ENCODE measurements around the gene TMEM30B. TPM values are rescaled to one million over a fixed set of nuclear protein-coding genes. Genes with fewer than 3 reads are reported as not detected.

Gene TMEM30B
- total RNA-seq, 4 donors from 2014 or later = 2.0 to 3.4 (median 2.8) TPM

DNA sequence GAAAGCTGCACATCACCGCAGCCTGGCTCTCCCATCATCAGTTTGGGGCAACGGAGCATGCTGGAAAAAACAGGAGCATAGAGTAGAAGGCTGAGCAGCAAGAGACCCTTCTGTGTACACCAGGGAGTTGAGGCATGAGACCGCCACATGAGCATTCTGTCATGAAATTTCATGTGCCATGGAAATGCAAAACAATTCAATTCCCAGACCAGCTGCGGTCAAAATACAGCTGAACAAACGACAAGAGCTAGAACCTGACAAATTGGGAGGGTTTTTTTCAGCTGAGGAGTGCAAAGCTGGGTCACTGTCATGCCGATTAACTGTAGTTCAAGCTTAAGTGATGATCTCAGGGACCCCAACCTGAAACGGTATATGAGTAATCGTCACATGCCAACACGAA is 37.1 kb downstream of the TMEM30B start:
- TF ChIP-seq, protein P1, sequence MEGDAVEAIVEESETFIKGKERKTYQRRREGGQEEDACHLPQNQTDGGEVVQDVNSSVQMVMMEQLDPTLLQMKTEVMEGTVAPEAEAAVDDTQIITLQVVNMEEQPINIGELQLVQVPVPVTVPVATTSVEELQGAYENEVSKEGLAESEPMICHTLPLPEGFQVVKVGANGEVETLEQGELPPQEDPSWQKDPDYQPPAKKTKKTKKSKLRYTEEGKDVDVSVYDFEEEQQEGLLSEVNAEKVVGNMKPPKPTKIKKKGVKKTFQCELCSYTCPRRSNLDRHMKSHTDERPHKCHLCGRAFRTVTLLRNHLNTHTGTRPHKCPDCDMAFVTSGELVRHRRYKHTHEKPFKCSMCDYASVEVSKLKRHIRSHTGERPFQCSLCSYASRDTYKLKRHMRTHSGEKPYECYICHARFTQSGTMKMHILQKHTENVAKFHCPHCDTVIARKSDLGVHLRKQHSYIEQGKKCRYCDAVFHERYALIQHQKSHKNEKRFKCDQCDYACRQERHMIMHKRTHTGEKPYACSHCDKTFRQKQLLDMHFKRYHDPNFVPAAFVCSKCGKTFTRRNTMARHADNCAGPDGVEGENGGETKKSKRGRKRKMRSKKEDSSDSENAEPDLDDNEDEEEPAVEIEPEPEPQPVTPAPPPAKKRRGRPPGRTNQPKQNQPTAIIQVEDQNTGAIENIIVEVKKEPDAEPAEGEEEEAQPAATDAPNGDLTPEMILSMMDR (IDR thresholded peaks at IDR 0.05; ENCODE audit: low read depth) = no peak

DNA sequence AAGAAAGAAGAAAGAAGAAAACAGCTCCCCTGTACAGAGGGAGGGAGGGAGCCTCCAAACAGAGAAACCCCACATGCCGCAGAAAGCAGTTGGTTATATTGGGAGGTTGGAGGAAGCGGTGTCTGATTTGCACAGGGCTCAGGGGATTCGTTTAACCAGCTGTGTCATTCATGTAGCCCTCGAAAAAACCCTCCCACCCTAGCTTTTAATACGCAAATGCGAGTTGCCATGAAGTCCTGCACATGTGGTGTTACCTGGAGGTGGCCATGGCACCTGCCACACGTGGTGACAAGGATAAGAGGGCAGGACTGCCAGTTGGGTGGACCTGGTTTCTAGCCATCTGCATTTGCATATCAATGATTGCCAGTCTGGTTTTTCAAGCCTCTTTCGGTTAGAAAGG is 40.9 kb downstream of the TMEM30B start:
- TF ChIP-seq, protein P1 (IDR thresholded peaks at IDR 0.05; ENCODE audit: low read depth) = no peak

DNA sequence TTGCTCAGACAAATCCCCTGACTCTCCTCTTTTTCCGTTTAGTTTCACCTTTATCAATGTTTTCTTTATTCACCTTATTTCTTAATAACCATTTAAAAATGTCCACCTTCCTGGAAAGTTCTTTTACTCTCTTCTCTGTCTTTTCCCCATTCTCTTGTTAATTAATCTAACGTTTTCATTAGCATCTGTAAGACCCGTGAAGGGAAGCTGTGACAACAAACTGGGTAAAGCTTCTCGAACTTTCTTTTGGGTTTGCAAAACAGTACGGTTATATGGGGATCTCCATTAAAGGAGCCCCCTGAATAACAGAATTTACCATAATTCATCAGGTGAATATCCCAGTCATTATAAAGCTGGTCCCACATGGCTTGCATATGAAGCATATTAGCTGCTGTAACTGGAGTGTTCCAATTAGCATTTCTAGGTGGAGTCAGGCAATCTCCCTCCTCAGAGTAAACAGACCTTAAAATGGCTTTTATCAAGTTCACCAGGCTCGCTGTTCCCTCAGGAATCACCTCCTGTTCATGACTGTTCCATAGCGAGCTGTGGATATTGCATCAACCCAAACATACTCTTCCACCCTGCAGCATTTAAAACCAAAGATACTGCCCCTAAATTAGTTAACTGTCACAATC is 42.4 kb downstream of the TMEM30B start:
- TF ChIP-seq, protein P1 (IDR thresholded peaks at IDR 0.05; ENCODE audit: low read depth) = no peak

DNA sequence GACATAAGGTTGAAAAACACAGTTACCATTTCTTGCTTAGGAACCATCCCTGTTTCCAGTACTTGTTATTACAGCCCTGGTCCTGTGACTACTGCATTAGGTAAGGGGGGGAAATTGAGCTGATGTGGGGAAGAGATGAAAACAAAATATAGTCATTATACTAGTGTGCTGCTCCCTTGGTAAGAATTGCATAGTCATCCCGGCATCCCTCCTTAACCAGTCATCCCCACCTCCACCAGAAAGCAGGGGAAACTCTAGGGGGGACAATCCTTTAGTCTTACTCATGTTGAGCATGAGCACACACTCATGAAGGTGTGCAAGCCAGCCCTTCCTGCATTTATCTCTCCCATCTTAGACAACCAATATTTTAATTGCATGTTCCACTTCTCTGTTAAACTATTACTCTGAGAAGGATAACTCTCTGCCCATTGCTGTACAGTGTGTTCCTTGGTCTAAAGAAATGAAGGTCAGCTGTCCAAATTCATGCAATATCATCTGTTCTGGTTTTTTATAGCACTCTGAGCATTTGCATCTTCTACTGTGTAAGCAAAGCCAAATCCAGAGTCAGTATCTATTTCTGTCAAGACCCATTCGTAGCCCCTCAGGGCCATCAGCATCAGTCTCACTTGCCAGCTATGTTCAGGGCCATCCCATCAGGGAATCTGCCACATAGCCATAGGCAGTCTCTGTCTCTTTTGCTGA is 46.8 kb downstream of the TMEM30B start:
- TF ChIP-seq, protein P1 (IDR thresholded peaks at IDR 0.05; ENCODE audit: low read depth) = no peak

DNA sequence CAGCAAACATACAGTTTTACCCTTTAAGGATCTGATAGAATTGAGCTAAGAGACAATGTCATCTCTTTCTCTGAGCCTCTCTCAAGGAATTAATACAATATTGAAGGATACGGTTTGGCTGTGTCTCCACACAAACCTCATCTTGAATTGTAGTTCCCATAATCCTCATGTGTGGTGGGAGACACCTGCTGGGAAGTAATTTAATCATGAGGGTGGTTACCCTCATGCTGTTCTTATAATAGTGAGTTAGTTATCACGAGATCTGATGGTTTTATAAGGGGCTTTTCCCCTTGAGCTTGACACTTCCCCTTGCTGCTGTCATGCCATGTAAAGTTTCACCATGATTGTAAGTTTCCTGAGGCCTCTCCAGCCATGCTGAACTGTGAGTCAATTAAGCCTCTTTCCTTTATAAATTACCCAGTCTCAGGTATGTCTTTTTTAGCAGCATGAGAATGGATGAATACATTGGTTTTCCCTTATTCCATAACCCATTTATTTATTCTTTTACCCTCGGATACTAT is 47.6 kb downstream of the TMEM30B start:
- TF ChIP-seq, protein P1 (IDR thresholded peaks at IDR 0.05; ENCODE audit: low read depth) = no peak

DNA sequence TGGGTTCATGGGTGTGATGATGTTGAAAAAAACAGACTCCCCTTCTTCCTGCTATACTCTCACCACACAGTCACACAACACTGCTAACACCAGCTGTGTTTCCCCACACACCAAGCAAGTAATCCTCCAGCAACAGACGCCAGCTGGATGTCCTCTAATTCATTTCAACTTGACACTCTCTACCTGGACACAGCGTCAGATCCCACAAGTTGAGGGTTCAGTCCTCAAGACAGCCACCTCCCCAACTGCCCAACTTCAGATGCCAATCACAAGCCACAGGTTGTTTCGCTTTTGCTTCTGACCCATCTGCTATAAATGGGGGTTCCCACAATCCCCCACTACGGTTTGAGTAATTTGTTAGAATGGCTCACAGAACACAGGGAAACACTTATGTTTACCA is 49.3 kb downstream of the TMEM30B start:
- TF ChIP-seq, protein P1 (IDR thresholded peaks at IDR 0.05; ENCODE audit: low read depth) = no peak

DNA sequence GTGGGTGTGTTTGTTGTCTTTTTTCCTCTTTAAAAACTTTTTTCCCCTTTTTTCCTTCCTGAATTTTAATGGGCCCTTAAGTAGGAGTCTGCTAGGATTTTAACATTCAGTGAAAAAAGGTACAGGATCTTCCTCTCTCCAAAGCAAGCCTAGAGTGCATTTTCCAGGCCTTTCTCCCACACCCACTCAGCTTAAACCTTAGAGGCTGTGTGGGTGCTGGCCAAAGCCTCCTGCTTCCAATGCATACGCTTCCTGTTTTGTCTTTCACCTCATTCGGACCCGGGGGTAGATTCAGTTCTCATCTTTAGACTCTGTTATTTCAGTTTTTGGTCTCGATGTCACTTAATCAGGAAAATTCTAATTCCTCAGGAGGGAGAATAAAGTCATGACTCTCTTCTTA is 51.2 kb downstream of the TMEM30B start:
- TF ChIP-seq, protein P1 (IDR thresholded peaks at IDR 0.05; ENCODE audit: low read depth) = no peak

Measured in subcutaneous adipose tissue (tissue), 4 donors.